ENCODE measurements around the gene KCNQ1.

DNA sequence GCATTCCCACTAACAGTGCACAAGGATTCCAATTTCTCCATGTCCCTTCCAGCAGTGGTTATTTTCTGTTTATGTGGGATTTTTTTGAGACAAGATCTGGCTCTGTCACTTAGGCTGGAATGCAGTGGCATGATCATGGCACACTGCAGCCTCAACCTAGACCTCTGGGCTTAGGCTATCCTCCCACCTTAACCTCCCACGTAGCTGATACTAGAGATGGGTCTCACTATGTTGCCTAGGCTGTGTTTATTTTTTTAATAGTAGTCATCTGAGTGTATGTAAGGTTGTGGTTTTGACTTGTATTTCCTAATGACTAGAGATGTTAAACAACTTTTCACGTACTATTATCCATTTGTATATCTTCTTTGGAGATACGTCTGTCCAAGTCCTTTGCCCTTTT, 180.4 kb downstream of the KCNQ1 start:
- TF ChIP-seq, protein P1, sequence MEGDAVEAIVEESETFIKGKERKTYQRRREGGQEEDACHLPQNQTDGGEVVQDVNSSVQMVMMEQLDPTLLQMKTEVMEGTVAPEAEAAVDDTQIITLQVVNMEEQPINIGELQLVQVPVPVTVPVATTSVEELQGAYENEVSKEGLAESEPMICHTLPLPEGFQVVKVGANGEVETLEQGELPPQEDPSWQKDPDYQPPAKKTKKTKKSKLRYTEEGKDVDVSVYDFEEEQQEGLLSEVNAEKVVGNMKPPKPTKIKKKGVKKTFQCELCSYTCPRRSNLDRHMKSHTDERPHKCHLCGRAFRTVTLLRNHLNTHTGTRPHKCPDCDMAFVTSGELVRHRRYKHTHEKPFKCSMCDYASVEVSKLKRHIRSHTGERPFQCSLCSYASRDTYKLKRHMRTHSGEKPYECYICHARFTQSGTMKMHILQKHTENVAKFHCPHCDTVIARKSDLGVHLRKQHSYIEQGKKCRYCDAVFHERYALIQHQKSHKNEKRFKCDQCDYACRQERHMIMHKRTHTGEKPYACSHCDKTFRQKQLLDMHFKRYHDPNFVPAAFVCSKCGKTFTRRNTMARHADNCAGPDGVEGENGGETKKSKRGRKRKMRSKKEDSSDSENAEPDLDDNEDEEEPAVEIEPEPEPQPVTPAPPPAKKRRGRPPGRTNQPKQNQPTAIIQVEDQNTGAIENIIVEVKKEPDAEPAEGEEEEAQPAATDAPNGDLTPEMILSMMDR (IDR thresholded peaks at IDR 0.05; ENCODE audit: poor library complexity, severe bottlenecking) = no peak
- TF ChIP-seq EZH2 (IDR thresholded peaks at IDR 0.05; ENCODE audit: borderline replicate concordance, insufficient read depth, low read length, poor library complexity, severe bottlenecking) (no peak), SMC3 (conservative IDR thresholded peaks at IDR 0.05; ENCODE audit: poor library complexity) (no peak), POLR2AphosphoS5 (IDR thresholded peaks at IDR 0.05) (no peak)
- TF ChIP-seq, protein P2, sequence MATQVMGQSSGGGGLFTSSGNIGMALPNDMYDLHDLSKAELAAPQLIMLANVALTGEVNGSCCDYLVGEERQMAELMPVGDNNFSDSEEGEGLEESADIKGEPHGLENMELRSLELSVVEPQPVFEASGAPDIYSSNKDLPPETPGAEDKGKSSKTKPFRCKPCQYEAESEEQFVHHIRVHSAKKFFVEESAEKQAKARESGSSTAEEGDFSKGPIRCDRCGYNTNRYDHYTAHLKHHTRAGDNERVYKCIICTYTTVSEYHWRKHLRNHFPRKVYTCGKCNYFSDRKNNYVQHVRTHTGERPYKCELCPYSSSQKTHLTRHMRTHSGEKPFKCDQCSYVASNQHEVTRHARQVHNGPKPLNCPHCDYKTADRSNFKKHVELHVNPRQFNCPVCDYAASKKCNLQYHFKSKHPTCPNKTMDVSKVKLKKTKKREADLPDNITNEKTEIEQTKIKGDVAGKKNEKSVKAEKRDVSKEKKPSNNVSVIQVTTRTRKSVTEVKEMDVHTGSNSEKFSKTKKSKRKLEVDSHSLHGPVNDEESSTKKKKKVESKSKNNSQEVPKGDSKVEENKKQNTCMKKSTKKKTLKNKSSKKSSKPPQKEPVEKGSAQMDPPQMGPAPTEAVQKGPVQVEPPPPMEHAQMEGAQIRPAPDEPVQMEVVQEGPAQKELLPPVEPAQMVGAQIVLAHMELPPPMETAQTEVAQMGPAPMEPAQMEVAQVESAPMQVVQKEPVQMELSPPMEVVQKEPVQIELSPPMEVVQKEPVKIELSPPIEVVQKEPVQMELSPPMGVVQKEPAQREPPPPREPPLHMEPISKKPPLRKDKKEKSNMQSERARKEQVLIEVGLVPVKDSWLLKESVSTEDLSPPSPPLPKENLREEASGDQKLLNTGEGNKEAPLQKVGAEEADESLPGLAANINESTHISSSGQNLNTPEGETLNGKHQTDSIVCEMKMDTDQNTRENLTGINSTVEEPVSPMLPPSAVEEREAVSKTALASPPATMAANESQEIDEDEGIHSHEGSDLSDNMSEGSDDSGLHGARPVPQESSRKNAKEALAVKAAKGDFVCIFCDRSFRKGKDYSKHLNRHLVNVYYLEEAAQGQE (IDR thresholded peaks at IDR 0.05; ENCODE audit: borderline replicate concordance) = no peak

Measured in neural cell (in vitro differentiated cells).